ENCODE results near the gene CADPS2. TPM values are rescaled to one million over a fixed set of nuclear protein-coding genes. Genes with fewer than 3 reads are reported as not detected.

Gene CADPS2
- total and polyA plus RNA-seq, 4 donors, result 5.6 to 41.1 (median 11.0) TPM

DNA sequence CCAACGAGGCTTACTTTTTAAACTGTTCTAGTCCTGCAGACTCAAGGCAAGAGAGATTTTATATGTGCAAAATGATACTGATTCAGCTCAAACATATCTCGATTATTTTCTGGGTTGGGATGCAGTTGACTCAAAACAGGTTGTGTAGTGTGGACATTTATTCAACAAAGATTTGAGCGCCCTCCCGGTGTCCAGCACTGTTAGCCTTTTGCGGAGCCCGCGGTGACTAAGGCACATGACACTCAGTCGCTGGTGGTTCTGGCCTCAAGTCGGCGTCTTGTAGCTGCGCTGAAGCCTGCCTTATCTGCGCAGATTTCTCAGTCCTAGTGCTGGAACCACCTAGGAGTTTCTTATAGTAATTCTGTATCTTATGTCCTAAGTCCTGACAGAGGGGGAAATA lies 938 bp upstream of the CADPS2 start:
- peak overlapping the region; percentile 36 to 76 for H3K9ac ChIP-seq (ENCODE audit: low read depth in 1 of 2, low read length in 2 of 2)
- DNase-seq (ENCODE audit: low spot score), result peak; percentile 40
- peaks cover 0 to 34% (median 19%) of the 10 kb centered on the region in 4 donors for H3K4me1 ChIP-seq (ENCODE audit: control insufficient read depth in 4 of 4, insufficient read depth in 4 of 4, low read length in 3 of 4)
- TF ChIP-seq EGR1 (IDR thresholded peaks at IDR 0.05; ENCODE audit: low read depth in 2 of 2) (no peak), HNF4A (conservative IDR thresholded peaks at IDR 0.05) (peak in 1 of 2 donors; percentile 2), HNF4G (IDR thresholded peaks at IDR 0.05) (no peak), GABPA (IDR thresholded peaks at IDR 0.05 in 1 of 2, conservative IDR thresholded peaks at IDR 0.05 in 1 of 2) (no peak), RAD21 (IDR thresholded peaks at IDR 0.05) (peak; percentile 56 to 63), FOXA1 (IDR thresholded peaks at IDR 0.05) (no peak), NR2F2 (IDR thresholded peaks at IDR 0.05) (no peak), JUND (IDR thresholded peaks at IDR 0.05) (no peak), FOXA2 (IDR thresholded peaks at IDR 0.05) (no peak), YY1 (IDR thresholded peaks at IDR 0.05) (peak; percentile 30), SP1 (IDR thresholded peaks at IDR 0.05) (no peak), TAF1 (conservative IDR thresholded peaks at IDR 0.05) (no peak), RXRA (IDR thresholded peaks at IDR 0.05) (no peak)
- TF ChIP-seq, protein P1, sequence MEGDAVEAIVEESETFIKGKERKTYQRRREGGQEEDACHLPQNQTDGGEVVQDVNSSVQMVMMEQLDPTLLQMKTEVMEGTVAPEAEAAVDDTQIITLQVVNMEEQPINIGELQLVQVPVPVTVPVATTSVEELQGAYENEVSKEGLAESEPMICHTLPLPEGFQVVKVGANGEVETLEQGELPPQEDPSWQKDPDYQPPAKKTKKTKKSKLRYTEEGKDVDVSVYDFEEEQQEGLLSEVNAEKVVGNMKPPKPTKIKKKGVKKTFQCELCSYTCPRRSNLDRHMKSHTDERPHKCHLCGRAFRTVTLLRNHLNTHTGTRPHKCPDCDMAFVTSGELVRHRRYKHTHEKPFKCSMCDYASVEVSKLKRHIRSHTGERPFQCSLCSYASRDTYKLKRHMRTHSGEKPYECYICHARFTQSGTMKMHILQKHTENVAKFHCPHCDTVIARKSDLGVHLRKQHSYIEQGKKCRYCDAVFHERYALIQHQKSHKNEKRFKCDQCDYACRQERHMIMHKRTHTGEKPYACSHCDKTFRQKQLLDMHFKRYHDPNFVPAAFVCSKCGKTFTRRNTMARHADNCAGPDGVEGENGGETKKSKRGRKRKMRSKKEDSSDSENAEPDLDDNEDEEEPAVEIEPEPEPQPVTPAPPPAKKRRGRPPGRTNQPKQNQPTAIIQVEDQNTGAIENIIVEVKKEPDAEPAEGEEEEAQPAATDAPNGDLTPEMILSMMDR (IDR thresholded peaks at IDR 0.05; ENCODE audit: low read depth, low read length, missing input control), result no peak
- TF ChIP-seq, protein P2, sequence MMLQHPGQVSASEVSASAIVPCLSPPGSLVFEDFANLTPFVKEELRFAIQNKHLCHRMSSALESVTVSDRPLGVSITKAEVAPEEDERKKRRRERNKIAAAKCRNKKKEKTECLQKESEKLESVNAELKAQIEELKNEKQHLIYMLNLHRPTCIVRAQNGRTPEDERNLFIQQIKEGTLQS (IDR thresholded peaks at IDR 0.05), result no peak
- TF ChIP-seq, protein P3, sequence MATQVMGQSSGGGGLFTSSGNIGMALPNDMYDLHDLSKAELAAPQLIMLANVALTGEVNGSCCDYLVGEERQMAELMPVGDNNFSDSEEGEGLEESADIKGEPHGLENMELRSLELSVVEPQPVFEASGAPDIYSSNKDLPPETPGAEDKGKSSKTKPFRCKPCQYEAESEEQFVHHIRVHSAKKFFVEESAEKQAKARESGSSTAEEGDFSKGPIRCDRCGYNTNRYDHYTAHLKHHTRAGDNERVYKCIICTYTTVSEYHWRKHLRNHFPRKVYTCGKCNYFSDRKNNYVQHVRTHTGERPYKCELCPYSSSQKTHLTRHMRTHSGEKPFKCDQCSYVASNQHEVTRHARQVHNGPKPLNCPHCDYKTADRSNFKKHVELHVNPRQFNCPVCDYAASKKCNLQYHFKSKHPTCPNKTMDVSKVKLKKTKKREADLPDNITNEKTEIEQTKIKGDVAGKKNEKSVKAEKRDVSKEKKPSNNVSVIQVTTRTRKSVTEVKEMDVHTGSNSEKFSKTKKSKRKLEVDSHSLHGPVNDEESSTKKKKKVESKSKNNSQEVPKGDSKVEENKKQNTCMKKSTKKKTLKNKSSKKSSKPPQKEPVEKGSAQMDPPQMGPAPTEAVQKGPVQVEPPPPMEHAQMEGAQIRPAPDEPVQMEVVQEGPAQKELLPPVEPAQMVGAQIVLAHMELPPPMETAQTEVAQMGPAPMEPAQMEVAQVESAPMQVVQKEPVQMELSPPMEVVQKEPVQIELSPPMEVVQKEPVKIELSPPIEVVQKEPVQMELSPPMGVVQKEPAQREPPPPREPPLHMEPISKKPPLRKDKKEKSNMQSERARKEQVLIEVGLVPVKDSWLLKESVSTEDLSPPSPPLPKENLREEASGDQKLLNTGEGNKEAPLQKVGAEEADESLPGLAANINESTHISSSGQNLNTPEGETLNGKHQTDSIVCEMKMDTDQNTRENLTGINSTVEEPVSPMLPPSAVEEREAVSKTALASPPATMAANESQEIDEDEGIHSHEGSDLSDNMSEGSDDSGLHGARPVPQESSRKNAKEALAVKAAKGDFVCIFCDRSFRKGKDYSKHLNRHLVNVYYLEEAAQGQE (IDR thresholded peaks at IDR 0.05), result peak; percentile 49
- TF ChIP-seq, protein P4, sequence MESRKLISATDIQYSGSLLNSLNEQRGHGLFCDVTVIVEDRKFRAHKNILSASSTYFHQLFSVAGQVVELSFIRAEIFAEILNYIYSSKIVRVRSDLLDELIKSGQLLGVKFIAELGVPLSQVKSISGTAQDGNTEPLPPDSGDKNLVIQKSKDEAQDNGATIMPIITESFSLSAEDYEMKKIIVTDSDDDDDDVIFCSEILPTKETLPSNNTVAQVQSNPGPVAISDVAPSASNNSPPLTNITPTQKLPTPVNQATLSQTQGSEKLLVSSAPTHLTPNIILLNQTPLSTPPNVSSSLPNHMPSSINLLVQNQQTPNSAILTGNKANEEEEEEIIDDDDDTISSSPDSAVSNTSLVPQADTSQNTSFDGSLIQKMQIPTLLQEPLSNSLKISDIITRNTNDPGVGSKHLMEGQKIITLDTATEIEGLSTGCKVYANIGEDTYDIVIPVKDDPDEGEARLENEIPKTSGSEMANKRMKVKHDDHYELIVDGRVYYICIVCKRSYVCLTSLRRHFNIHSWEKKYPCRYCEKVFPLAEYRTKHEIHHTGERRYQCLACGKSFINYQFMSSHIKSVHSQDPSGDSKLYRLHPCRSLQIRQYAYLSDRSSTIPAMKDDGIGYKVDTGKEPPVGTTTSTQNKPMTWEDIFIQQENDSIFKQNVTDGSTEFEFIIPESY (IDR thresholded peaks at IDR 0.05), result no peak
- TF ChIP-seq, protein P5, sequence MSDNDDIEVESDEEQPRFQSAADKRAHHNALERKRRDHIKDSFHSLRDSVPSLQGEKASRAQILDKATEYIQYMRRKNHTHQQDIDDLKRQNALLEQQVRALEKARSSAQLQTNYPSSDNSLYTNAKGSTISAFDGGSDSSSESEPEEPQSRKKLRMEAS (IDR thresholded peaks at IDR 0.05), result no peak
- peak overlapping the region; percentile 27 to 93 (median 93) for H3K4me3 ChIP-seq (ENCODE audit: low read depth in 1 of 3, low read length in 3 of 3)
- H3K9me3 ChIP-seq (ENCODE audit: control insufficient read depth in 4 of 4, low read length in 3 of 4), result no peaks in the 10 kb centered on the region
- H3K27ac ChIP-seq (ENCODE audit: low read depth in 1 of 2, low read length in 2 of 2), result peak overlapping the region; percentile 93
- 1% methylated on average over 12 of the region's 12 CpGs for WGBS
- H3K27me3 ChIP-seq (ENCODE audit: control insufficient read depth in 4 of 4, insufficient read depth in 4 of 4, low read length in 3 of 4), result no peaks in the 10 kb centered on the region
- no peaks in the 10 kb centered on the region for H3K36me3 ChIP-seq (ENCODE audit: control insufficient read depth in 4 of 4, insufficient read depth in 3 of 4, low read depth in 1 of 4, low read length in 3 of 4)

Data from liver (tissue), 9 donors.